Tibial nerve (tissue), 4 donors: ENCODE results near the gene ZBTB5.

Experiments used
- EP300 ChIP-seq, 2 donors: sonication (generic); formaldehyde crosslinking; IDR thresholded peaks; one replicate each; pipeline ENCODE4 v1.6.1; 2017; ENCODE audit warnings: antibody characterized with exemption in 2 of 2, mild to moderate bottlenecking in 1 of 2
- TF ChIP-seq, protein P1 (sequence below), 5 experiments: fragments of 200-600 bp in 3 of 5; fragments of 450-650 bp in 2 of 5; sonication (generic) in 3 of 5; IDR thresholded peaks; one replicate each; pipeline ENCODE4 v1.5.1; 2016 to 2019; ENCODE audit warnings: antibody characterized with exemption in 5 of 5, mild to moderate bottlenecking in 3 of 5, moderate library complexity in 2 of 5

GRCh38 chr9:37424204-37424685 lies 41.0 kb downstream of the ZBTB5 start:
- TF ChIP-seq, protein P1, sequence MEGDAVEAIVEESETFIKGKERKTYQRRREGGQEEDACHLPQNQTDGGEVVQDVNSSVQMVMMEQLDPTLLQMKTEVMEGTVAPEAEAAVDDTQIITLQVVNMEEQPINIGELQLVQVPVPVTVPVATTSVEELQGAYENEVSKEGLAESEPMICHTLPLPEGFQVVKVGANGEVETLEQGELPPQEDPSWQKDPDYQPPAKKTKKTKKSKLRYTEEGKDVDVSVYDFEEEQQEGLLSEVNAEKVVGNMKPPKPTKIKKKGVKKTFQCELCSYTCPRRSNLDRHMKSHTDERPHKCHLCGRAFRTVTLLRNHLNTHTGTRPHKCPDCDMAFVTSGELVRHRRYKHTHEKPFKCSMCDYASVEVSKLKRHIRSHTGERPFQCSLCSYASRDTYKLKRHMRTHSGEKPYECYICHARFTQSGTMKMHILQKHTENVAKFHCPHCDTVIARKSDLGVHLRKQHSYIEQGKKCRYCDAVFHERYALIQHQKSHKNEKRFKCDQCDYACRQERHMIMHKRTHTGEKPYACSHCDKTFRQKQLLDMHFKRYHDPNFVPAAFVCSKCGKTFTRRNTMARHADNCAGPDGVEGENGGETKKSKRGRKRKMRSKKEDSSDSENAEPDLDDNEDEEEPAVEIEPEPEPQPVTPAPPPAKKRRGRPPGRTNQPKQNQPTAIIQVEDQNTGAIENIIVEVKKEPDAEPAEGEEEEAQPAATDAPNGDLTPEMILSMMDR (IDR thresholded peaks at IDR 0.05): no peak
- TF ChIP-seq EP300 (IDR thresholded peaks at IDR 0.05): no peak
